Retinal pigment epithelial cell (primary cell): ENCODE measurements around the gene LRP5.
A peak's percentile ranks its signal among the peaks of the same experiment; 100 is the strongest.
"Not testable (repeated sequence)": the region's sequence is repeated elsewhere in the genome, so short reads cannot be mapped to it uniquely, and the experiment has no call there.

Source experiments
- DNase-seq: peaks from one replicate; pipeline ENCODE4 v3.0.0-alpha.2; 2010; ENCODE audit warnings: low read depth
- H3K4me3 ChIP-seq: 2 replicates; pipeline ENCODE4 v1.5.1; 2011; ENCODE audit warnings: mild to moderate bottlenecking, low read length, control low read depth, moderate library complexity
- CTCF ChIP-seq: conservative IDR thresholded peaks from 2 replicates; pipeline ENCODE4 v1.5.1; 2011; ENCODE audit warnings: low read depth, low read length, control low read depth, inconsistent platforms

LRP5 gene

GRCh38 chr11:68446046-68446725 is 133.8 kb downstream of the LRP5 start:
- no peak for DNase-seq
- H3K4me3 ChIP-seq = no peak overlapping the region
- TF ChIP-seq CTCF = no peak

DNA sequence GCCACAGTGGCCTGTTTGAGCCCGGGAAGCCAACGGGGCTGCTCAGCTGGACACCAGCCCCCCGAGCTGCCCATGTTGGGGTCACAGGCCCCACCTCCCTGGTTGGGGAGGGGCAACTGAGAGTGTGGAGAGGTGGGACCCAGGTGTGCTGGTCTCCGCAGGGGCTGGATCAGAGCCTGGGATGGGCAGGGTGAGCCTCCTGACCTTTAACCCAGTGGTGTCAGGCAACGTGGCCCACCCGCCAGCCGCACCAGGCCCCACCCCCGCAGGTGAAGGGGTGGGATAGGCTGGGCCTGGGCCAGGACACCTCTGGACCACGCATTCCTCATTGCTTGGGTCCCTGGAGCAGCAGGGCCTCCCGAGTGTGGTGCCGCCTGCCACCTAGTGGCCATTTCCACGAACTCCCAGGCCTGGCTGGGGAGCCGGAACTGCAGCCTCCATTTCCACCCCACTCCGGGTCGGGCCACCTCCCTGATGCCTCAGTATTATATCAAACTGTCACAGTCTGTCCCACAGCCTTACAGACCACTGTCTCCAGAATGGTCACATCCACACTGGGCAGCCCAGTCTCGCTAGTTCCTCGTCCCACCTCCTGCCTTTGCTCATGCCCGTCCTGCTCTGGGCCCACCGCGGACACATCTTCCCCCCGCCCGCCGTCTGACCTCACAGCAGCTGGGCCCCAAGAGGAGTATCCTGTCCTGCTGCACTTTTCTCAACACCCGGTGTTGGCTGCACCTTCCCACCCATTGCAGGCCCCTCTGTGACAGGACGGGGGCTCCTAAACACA is 134.8 kb downstream of the LRP5 start:
- no peak overlapping the region for H3K4me3 ChIP-seq
- DNase-seq = no peak
- peak; percentile 90 for TF ChIP-seq CTCF

DNA sequence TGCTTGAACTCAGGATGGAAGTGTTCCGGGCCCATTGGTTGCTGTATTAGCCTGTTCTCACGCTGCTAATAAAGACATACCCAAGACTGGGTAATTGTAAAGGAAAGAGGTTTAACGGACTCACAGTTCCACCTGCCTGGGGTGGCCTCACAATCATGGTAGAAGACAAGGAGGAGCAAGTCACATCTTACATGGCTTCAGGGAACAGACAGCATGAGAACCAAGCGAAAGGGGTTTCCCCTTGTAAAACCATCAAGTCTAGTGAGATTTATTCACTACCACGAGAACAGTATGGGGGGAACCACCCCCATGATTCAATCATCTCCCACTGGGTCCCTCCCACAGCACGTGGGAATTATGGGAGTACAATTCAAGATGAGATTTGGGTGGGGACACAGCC is 135.5 kb downstream of the LRP5 start:
- DNase-seq, H3K4me3 ChIP-seq: not testable (repeated sequence)

- TF ChIP-seq CTCF = no peak
- DNase-seq = no peak
- H3K4me3 ChIP-seq = no peak overlapping the region
Measured at GRCh38 chr11:68448604-68449011, 136.2 kb downstream of the LRP5 start.

- no peak for DNase-seq
- TF ChIP-seq CTCF = no peak
- H3K4me3 ChIP-seq = no peak overlapping the region
Measured at GRCh38 chr11:68449951-68450350, 137.6 kb downstream of the LRP5 start.

DNA sequence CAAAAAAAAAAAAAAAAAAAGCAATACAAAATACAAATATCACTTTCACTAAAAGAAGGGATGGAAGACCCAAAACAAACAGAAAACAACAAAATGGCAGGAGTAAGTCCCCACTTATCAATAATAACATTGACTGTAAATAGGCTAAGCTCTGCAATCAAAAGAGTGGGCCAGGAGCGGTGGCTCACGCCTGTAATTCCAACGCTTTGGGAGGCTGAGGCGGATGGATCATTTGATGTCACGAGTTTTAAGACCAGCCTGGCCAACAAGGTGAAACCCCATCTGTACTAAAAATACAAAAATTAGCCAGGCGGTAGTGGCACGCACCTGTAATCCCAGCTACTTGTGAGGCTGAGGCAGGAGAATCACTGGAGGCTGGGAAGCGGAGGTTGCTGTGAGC is 138.3 kb downstream of the LRP5 start:
- no peak for DNase-seq
- TF ChIP-seq CTCF = no peak
- H3K4me3 ChIP-seq = no peak overlapping the region

GRCh38 chr11:68454767-68455166 is 142.4 kb downstream of the LRP5 start:
- no peak for DNase-seq
- no peak for TF ChIP-seq CTCF
- no peak overlapping the region for H3K4me3 ChIP-seq
